ENCODE measurements around the gene RNU6-8.

Gene RNU6-8

GRCh38 chr14:32202998-32203882 is at the start of gene RNU6-8:
Gene RNU6-8, minus strand, starts transcription at chr14:32203269.
- peak; percentile 28 for DNase-seq (ENCODE audit: low read depth)

GRCh38 chr14:32252030-32252670 is 49.1 kb upstream of the RNU6-8 start:
- DNase-seq (ENCODE audit: low read depth): peak; percentile 52

- DNase-seq (ENCODE audit: low read depth): no peak
Observed at GRCh38 chr14:32251530-32251929, 48.5 kb upstream of the RNU6-8 start.

GRCh38 chr14:32250681-32251080 is 47.6 kb upstream of the RNU6-8 start:
- DNase-seq (ENCODE audit: low read depth): no peak

- no peak for DNase-seq (ENCODE audit: low read depth)
Observed at GRCh38 chr14:32249780-32250179, 46.7 kb upstream of the RNU6-8 start.

- no peak for DNase-seq (ENCODE audit: low read depth)
Observed at GRCh38 chr14:32249371-32249770, 46.3 kb upstream of the RNU6-8 start.

GRCh38 chr14:32246751-32247150 is 43.7 kb upstream of the RNU6-8 start:
- no peak for DNase-seq (ENCODE audit: low read depth)

- DNase-seq (ENCODE audit: low read depth): no peak
Observed at GRCh38 chr14:32244404-32244803, 41.3 kb upstream of the RNU6-8 start.

- no peak for DNase-seq (ENCODE audit: low read depth)
Observed at GRCh38 chr14:32233260-32233659, 30.2 kb upstream of the RNU6-8 start.

- no peak for DNase-seq (ENCODE audit: low read depth)
Observed at GRCh38 chr14:32232481-32232880, 29.4 kb upstream of the RNU6-8 start.

- peak; percentile 29 for DNase-seq (ENCODE audit: low read depth)
Observed at GRCh38 chr14:32230695-32231280, 27.7 kb upstream of the RNU6-8 start.

- no peak for DNase-seq (ENCODE audit: low read depth)
Observed at GRCh38 chr14:32230181-32230580, 27.1 kb upstream of the RNU6-8 start.

GRCh38 chr14:32226056-32226455 is 23.0 kb upstream of the RNU6-8 start:
- no peak for DNase-seq (ENCODE audit: low read depth)

GRCh38 chr14:32225378-32225920 is 22.4 kb upstream of the RNU6-8 start:
- DNase-seq (ENCODE audit: low read depth): no peak

- no peak for DNase-seq (ENCODE audit: low read depth)
Observed at GRCh38 chr14:32224737-32225377, 21.8 kb upstream of the RNU6-8 start.

GRCh38 chr14:32217301-32217700 is 14.2 kb upstream of the RNU6-8 start:
- no peak for DNase-seq (ENCODE audit: low read depth)

GRCh38 chr14:32212833-32213232 is 9.8 kb upstream of the RNU6-8 start:
- DNase-seq (ENCODE audit: low read depth): no peak

GRCh38 chr14:32211068-32211404 is 8.0 kb upstream of the RNU6-8 start:
- DNase-seq (ENCODE audit: low read depth): no peak

GRCh38 chr14:32209471-32209870 is 6.4 kb upstream of the RNU6-8 start:
- DNase-seq (ENCODE audit: low read depth): no peak

- DNase-seq (ENCODE audit: low read depth): no peak
Observed at GRCh38 chr14:32208490-32208889, 5.4 kb upstream of the RNU6-8 start.

- DNase-seq (ENCODE audit: low read depth): no peak
Observed at GRCh38 chr14:32206552-32206951, 3.5 kb upstream of the RNU6-8 start.

GRCh38 chr14:32205984-32206383 is 2.9 kb upstream of the RNU6-8 start:
- no peak for DNase-seq (ENCODE audit: low read depth)
